Measurements from ENCODE around the gene MAN1A1. TPM values are rescaled to one million over a fixed set of nuclear protein-coding genes. Genes with fewer than 3 reads are reported as not detected.
"Not testable (repeated sequence)": the region's sequence is repeated elsewhere in the genome, so short reads cannot be mapped to it uniquely, and the experiment has no call there.

MAN1A1 gene
- polyA plus RNA-seq (ENCODE audit: insufficient read length in 10 of 10): 10 to 100 TPM; 27.9 to 44.8 (median 37.2) TPM
- long read RNA-seq, donor 1, full-length matches to known transcripts: 4 of 17 reads
- long read RNA-seq, donor 1, partial matches to known transcripts: 13 of 17 reads
- long read RNA-seq, donor 1, other reads (novel, unspliced or antisense): 0 of 17 reads
- long read RNA-seq, donor 2, full-length matches to known transcripts: 2 of 2 reads
- long read RNA-seq, donor 2, partial matches to known transcripts: 0 of 2 reads
- long read RNA-seq, donor 2, other reads (novel, unspliced or antisense): 0 of 2 reads
- long read RNA-seq, donor 3: 0 reads
- long read RNA-seq, donor 4, full-length matches to known transcripts: 4 of 4 reads
- long read RNA-seq, donor 4, partial matches to known transcripts: 0 of 4 reads
- long read RNA-seq, donor 4, other reads (novel, unspliced or antisense): 0 of 4 reads
- long read RNA-seq, donor 5, full-length matches to known transcripts: 3 of 14 reads
- long read RNA-seq, donor 5, partial matches to known transcripts: 11 of 14 reads
- long read RNA-seq, donor 5, other reads (novel, unspliced or antisense): 0 of 14 reads
- long read RNA-seq, donor 6, full-length matches to known transcripts: 6 of 14 reads
- long read RNA-seq, donor 6, partial matches to known transcripts: 8 of 14 reads
- long read RNA-seq, donor 6, other reads (novel, unspliced or antisense): 0 of 14 reads
- long read RNA-seq, donor 7, full-length matches to known transcripts: 2 of 10 reads
- long read RNA-seq, donor 7, partial matches to known transcripts: 8 of 10 reads
- long read RNA-seq, donor 7, other reads (novel, unspliced or antisense): 0 of 10 reads
- long read RNA-seq, donor 8, full-length matches to known transcripts: 4 of 15 reads
- long read RNA-seq, donor 8, partial matches to known transcripts: 11 of 15 reads
- long read RNA-seq, donor 8, other reads (novel, unspliced or antisense): 0 of 15 reads
- long read RNA-seq, donor 9: 0 reads

- DNase-seq: peak; percentile 89 to 97 (median 96)
Observed at GRCh38 chr6:119349361-119350201, at the start of gene MAN1A1. TSS of gene MAN1A1 (minus strand) at chr6:119349761. CDS start at chr6:119349065, 696 bp downstream.

DNA sequence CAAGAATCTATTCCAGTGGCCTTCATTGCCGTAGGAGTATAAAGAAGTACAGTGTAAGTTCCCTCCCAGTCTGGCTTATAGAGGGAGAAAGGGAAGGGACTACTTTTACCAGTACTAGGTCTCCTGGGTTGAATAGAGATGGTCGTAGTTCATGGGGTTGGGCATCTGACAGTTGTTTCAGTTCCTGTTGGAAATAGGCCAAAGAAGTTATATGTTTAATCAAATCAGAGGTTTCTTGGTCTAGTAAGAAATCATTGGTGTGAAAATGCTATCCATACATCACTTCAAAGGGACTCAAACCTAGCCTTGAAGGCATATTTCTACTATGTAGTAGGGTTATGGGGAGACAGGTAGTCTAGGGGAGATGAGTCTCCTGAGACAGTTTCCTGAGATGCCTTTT is 45.6 kb upstream of the MAN1A1 start:
- no peak for DNase-seq

GRCh38 chr6:119390247-119390793 is 40.8 kb upstream of the MAN1A1 start:
- peak in 1 of 3 donors; percentile 2 for DNase-seq

DNA sequence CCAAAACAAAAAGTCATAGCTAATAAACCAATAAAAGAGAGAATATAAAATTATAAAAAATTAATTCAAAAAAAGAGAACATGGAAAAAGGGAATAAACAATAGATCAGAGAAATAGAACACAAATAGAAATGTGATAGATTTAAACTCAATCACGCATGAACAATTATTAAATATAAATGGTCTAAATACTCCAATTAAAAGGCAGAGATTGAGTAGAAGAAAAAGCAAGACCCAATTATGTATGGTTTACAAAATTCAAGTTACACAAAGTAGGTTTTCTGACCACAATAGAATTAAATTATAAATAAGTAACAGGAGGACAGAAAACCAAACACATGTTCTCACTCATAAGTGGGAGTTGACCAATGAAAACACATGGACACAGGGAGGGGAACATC is 36.4 kb upstream of the MAN1A1 start:
- no peak for DNase-seq

DNA sequence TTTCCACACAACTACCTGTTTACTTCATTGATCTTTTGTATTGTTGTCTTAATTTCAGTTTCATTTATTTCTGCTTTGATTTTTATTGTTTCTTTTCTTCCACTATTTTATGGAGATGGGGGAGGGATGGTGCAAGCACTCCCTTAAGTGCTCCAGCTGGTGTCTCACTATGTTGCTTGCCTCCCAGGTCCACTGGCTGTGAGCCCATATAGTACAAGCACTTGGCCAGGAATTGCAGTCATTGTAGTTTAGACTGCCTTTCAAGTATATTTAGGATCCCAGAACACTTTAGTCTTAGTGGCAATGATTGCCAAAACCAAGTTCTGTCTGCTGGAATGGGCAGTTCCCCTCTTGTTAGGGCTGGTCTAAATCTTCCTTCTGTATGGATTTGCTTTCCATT is 34.9 kb upstream of the MAN1A1 start:
- no peak for DNase-seq

- DNase-seq: no peak
Observed at GRCh38 chr6:119379809-119380208, 30.2 kb upstream of the MAN1A1 start.

- not testable (repeated sequence) for DNase-seq
Observed at GRCh38 chr6:119377043-119377442, 27.5 kb upstream of the MAN1A1 start.

GRCh38 chr6:119370080-119370479 is 20.5 kb upstream of the MAN1A1 start:
- no peak for DNase-seq

GRCh38 chr6:119368921-119369320 is 19.4 kb upstream of the MAN1A1 start:
- DNase-seq: no peak

- DNase-seq: no peak
Observed at GRCh38 chr6:119361209-119361608, 11.6 kb upstream of the MAN1A1 start.

GRCh38 chr6:119360262-119360915 is 10.8 kb upstream of the MAN1A1 start:
- DNase-seq: no peak

DNA sequence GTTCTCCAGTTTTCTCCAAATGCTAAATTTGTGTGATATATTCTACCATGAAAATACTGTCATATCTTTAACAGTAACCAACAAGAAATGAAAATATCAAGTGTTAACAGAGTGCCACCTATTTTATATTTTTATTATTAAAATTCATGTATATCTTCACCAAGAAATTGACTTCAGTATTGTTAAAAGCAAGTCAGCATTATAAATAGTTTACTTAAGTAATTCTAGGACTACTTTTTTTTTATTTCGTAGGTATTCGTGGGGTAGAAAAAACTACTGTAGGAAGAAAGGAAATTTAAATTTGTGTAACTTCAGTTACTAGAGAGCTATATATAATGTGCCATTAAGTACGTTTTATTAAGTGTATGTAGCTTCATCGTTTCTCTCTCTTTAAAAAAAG is 6.3 kb upstream of the MAN1A1 start:
- no peak for DNase-seq

- peak in 1 of 3 donors; percentile 47 for DNase-seq
Observed at GRCh38 chr6:119355157-119355556, 5.6 kb upstream of the MAN1A1 start.

DNA sequence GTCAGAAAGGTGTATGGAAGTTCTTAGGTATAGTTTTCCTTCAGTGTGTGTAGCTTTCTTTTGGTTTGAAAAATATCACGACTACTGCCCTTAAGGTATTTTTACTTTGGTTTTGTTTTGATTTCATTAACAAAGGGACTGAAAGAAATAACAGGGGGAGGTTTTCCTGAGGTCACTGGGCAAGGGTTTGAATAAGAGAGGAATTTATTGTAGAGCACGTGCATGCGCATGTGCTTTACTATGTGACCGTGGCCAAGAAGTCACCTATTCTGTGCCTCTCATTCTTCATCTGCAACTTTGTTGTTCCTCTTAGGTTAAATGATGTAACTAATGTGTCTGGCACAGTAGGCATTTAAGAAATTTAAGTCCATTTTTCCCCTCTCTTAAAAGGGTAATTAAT is 4.1 kb upstream of the MAN1A1 start:
- DNase-seq: no peak

DNA sequence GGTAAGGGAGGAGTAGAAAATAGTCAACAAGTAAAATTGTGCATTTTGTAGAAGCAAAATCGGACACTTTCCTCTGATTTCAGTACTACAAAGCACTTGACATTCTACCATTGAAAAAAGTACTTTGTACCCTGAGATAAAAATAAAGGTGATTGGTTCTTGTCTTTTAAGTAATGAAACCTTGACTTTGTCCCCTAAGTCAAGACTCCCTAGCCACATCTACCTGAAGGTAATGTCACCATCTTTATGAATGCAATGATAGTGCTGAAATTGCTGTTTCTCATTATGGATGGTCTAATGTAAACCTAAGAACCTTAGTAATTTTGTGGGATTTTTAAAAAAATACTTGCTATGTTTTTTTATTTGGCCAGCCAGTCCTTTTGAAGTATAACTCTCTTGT is 2.4 kb upstream of the MAN1A1 start:
- no peak for DNase-seq

DNA sequence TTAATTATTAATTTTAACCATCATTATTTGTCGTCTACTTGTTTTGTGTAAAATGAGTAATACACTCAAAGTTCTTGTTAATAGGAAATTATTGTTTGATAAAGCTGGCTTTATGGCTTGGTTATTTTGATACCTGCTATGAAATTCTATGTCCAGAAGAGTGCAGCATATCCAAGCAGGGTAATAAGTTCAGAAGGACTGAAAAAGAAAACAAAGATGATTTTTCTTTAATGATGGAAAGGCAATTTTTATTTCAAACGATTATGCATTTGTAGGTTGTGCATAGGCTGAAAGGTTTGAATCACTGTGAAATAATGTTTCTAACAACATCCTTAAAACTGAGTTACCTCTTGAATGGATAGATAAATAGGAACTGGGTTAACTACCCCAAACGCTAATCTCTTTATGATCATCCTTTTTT is 1.4 kb upstream of the MAN1A1 start:
- peak in 2 of 3 donors; percentile 24 to 33 for DNase-seq

GRCh38 chr6:119350202-119350951 is 816 bp upstream of the MAN1A1 start:
- DNase-seq: peak; percentile 67 to 90 (median 78)

DNA sequence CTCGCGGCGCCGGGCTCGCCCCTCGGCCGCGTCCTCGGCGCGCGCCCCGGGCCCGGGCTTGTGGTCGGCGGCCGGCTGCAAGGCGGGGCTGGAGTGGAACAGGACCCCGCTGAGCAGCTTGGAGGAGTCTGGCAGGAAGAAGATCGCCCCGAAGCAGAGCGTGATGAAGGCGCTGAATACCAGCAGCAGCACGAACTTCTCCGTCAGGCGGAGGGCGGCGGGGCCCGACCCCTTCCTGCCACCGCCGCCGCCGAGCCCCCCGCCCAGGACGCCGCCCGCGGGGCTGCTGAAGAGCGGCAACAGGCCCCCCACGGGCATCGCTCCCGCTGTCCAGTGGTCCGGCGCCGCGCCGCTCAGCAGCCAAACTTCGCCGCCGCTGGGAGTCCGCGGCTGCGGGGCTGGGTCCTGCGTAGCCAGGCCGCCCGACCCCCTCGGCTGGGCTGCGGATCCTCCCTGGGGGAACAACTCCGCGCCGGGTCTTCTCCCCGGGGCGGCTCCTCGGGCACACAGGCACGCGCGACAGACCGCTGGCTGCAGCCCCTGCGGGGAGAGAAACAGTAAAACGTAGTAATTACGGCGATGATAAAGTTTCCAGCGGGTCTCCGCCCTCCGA is 707 bp downstream of the MAN1A1 start:
- DNase-seq: peak in 2 of 3 donors; percentile 43 to 83

- peak in 1 of 3 donors; percentile 71 for DNase-seq
Observed at GRCh38 chr6:119348096-119348747, 1.3 kb downstream of the MAN1A1 start.

Data from muscle of back (tissue), 13 donors.